Adrenal gland (tissue), 12 donors: ENCODE data around the gene ARRB2. TPM values are rescaled to one million over a fixed set of nuclear protein-coding genes. Genes with fewer than 3 reads are reported as not detected.
"Not testable (repeated sequence)": the region's sequence is repeated elsewhere in the genome, so short reads cannot be mapped to it uniquely, and the experiment has no call there.

ENCODE experiments used
- DNase-seq, 7 donors: peaks; one replicate each; pipeline ENCODE4 v3.0.0-alpha.2; 2019 to 2020
- H3K27ac ChIP-seq, 5 donors: fragments of 200-600 bp; sonication (generic) in 4 of 5; 1 replicate in 3 of 5; 2 replicates in 2 of 5; pipeline versions ENCODE4 v1.5.1 to v1.8.0; 2016 to 2020; ENCODE audit warnings: mild to moderate bottlenecking in 1 of 5
- H3K27me3 ChIP-seq: fragments of 200-600 bp; 2 replicates; pipeline ENCODE4 v1.8.0; 2021
- H3K36me3 ChIP-seq, 2 donors: fragments of 200-600 bp; replicated peaks in 1 of 2; 1 replicate in 1 of 2; 2 replicates in 1 of 2; pipeline versions ENCODE4 v1.5.1 to v1.8.0; 2018 to 2022
- H3K4me1 ChIP-seq, 2 donors: fragments of 200-600 bp; replicated peaks in 1 of 2; 1 replicate in 1 of 2; 2 replicates in 1 of 2; pipeline versions ENCODE4 v1.5.1 to v1.8.0; 2018 to 2021
- H3K4me3 ChIP-seq, 4 donors: fragments of 200-600 bp; sonication (generic) in 3 of 4; one replicate each; pipeline ENCODE4 v1.5.1; 2016 to 2018
- H3K9me3 ChIP-seq, 3 donors: fragments of 200-600 bp; sonication (generic) in 1 of 3; replicated peaks in 1 of 3; 1 replicate in 2 of 3; 2 replicates in 1 of 3; pipeline versions ENCODE4 v1.5.1 to v1.8.0; 2016 to 2021
- CTCF ChIP-seq, 6 experiments: fragments of 450-650 bp in 4 of 6; fragments of 200-600 bp in 2 of 6; sonication (generic) in 1 of 6; IDR thresholded peaks; 1 replicate in 5 of 6; 2 replicates in 1 of 6; pipeline versions ENCODE4 v1.5.1 to v1.8.0; 2016 to 2021; ENCODE audit warnings: antibody characterized with exemption in 6 of 6, mild to moderate bottlenecking in 2 of 6, moderate library complexity in 1 of 6
- POLR2A ChIP-seq, 2 donors: fragments of 450-650 bp; IDR thresholded peaks; one replicate each; pipeline ENCODE4 v1.6.1; 2017; ENCODE audit warnings: antibody characterized with exemption in 2 of 2, mild to moderate bottlenecking in 2 of 2, moderate library complexity in 1 of 2
- WGBS, 4 donors: extraction: QIAGEN DNeasy Blood & Tissue Kit in 2 of 4; methylation state at CpG; one replicate each; pipeline versions ENCODE4 v1.1.5 to v1.1.7; 2013 to 2017; 5-methylcytosine and 5-hydroxymethylcytosine counted together
- intact Hi-C, 2 donors: fragments of 100-400 bp; cut with DNase I; formaldehyde crosslinking; loops; one replicate each; pipeline versions ENCODE4 v1.14.1 to v1.15.0; 2022 to 2023
- polyA plus RNA-seq, 3 donors: library from polyadenylated mRNA; stranded (reverse); fragments of 200-250 nt in 2 of 3; fragments of 350-450 nt in 1 of 3; fragmentation: Illumina TruSeq in 1 of 3; extraction: RNeasy Lipid Tissue Mini Kit (QIAGEN cat#74804) in 1 of 3; gene quantifications; one replicate each; pipeline ENCODE4 v1.2.3, GENCODE V29; 2013 to 2014
- total RNA-seq, 9 donors: library from RNA; depleted of rRNA in 4 of 9; stranded (reverse); fragments of >200 nt in 4 of 9; fragments of 120-200 nt in 1 of 9; fragmentation: NEBNext Ultra II Directional in 1 of 9; extraction: Animal tissue kit (Norgen Biotek cat#: 25700) in 1 of 9; gene quantifications; one replicate each; pipeline versions ENCODE4 v1.1.0 to v1.2.4, GENCODE V29; 2013 to 2023
- donor health status: healthy with polysubstance abuse.
- donor health status: Bipolar disorder and iron deficiency.
- donor health status: DM: yes; HTN: yes; CAD: no.
- donor health status: DM: no; HTN: no; CAD: no.
- donor health status: DM: no; HTN: no; CAD: no.
- donor health status: DM: yes; HTN: yes; CAD: no.

The ARRB2 gene
- total and polyA plus RNA-seq, 12 donors: 14.6 to 130 (median 60.0) TPM

- H3K36me3 ChIP-seq: peaks cover 0 to 7% of the 10 kb centered on the region in 2 donors
- no peak overlapping the region for H3K4me3 ChIP-seq
- no peak for DNase-seq
- WGBS, 4 donors: 91 to 95% (median 94%) methylated on average over 2 of the region's 2 CpGs
- intact Hi-C loops: no loop called here
- TF ChIP-seq CTCF (IDR thresholded peaks at IDR 0.05) (no peak), POLR2A (IDR thresholded peaks at IDR 0.05) (no peak)
- H3K9me3 ChIP-seq: no peaks in the 10 kb centered on the region
- no peak overlapping the region for H3K27ac ChIP-seq
- H3K4me1 ChIP-seq: no peaks in the 10 kb centered on the region
- H3K27me3 ChIP-seq: no peaks in the 10 kb centered on the region
Observed at GRCh38 chr17:4690745-4691144, 19.7 kb upstream of the ARRB2 start.

- intact Hi-C loops: no loop called here
- Histone ChIP-seq H3K9me3 (no peaks in the 10 kb centered on the region), H3K27me3 (no peaks in the 10 kb centered on the region), H3K36me3 (peaks cover 0 to 7% of the 10 kb centered on the region in 2 donors), H3K4me1 (no peaks in the 10 kb centered on the region), H3K4me3 (no peak overlapping the region), H3K27ac (no peak overlapping the region)
- TF ChIP-seq POLR2A (IDR thresholded peaks at IDR 0.05): no peak
- TF ChIP-seq CTCF (IDR thresholded peaks at IDR 0.05): no peak
- no peak for DNase-seq
- 81 to 85% (median 84%) methylated on average over 8 of the region's 8 CpGs for WGBS, 4 donors
Observed at GRCh38 chr17:4691686-4692085, 18.7 kb upstream of the ARRB2 start.

- intact Hi-C loops: no loop called here
- Histone ChIP-seq H3K4me3 (no peak overlapping the region), H3K36me3 (peaks cover 0 to 7% of the 10 kb centered on the region in 2 donors), H3K4me1 (no peaks in the 10 kb centered on the region), H3K27ac (no peak overlapping the region), H3K27me3 (no peaks in the 10 kb centered on the region), H3K9me3 (no peaks in the 10 kb centered on the region)
- 84 to 87% (median 85%) methylated on average over 9 of the region's 9 CpGs for WGBS, 4 donors
- no peak for TF ChIP-seq CTCF (IDR thresholded peaks at IDR 0.05)
- TF ChIP-seq POLR2A (IDR thresholded peaks at IDR 0.05): no peak
- no peak for DNase-seq
Observed at GRCh38 chr17:4693416-4693815, 17.0 kb upstream of the ARRB2 start.

- no peak for TF ChIP-seq CTCF (IDR thresholded peaks at IDR 0.05)
- no peak for TF ChIP-seq POLR2A (IDR thresholded peaks at IDR 0.05)
- no peaks in the 10 kb centered on the region for H3K36me3 ChIP-seq
- H3K27ac ChIP-seq: no peak overlapping the region
- H3K4me1 ChIP-seq: no peaks in the 10 kb centered on the region
- intact Hi-C loops: no loop called here
- DNase-seq: no peak
- WGBS, 4 donors: 72 to 79% (median 78%) methylated on average over 6 of the region's 6 CpGs
- H3K4me3 ChIP-seq: no peak overlapping the region
- no peaks in the 10 kb centered on the region for H3K9me3 ChIP-seq
- no peaks in the 10 kb centered on the region for H3K27me3 ChIP-seq
Observed at GRCh38 chr17:4696437-4696805, 14.0 kb upstream of the ARRB2 start.

- H3K4me1 ChIP-seq: peaks cover 6 to 14% of the 10 kb centered on the region in 2 donors
- H3K4me3 ChIP-seq, H3K36me3 ChIP-seq, DNase-seq, H3K9me3 ChIP-seq, H3K27ac ChIP-seq, intact Hi-C loops, H3K27me3 ChIP-seq: not testable (repeated sequence)
- WGBS, 4 donors: 85 to 88% (median 87%) methylated on average over 13 of the region's 13 CpGs
Observed at GRCh38 chr17:4699401-4700056, 10.9 kb upstream of the ARRB2 start.
